Measurements from ENCODE around the gene CELF4. TPM values are rescaled to one million over a fixed set of nuclear protein-coding genes. Genes with fewer than 3 reads are reported as not detected.

The CELF4 gene
- total and polyA plus RNA-seq, 2 of the 4 experiments (the other 2 are of a cell fraction) = not detected

DNA sequence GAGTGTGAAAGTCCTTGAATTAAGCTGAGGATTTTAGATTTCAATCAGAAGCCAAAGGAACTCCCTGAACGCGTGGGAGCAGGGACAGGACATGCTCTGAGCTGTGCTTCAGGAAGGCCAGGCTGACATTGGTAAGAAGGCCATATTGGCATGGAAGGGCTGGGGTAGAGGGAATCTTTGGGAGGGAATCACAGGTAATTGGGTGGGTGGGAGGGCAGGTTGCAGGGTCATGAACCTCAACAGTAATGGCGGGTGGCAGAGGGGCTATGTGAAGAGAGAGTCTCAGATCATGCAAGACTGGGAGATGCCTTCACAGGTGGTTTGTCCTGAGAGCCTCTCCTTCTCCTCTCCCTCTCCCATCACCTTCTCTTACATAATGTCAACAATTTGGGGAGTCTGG, 18.6 kb upstream of the CELF4 start:
- Histone ChIP-seq H3K23ac (ENCODE audit: low read depth, low read length) (no peak overlapping the region), H3K56ac (ENCODE audit: extremely low read depth, insufficient read depth, low read length) (no peak overlapping the region), H2AFZ (replicated peaks; ENCODE audit: low read length, poor library complexity) (no peak overlapping the region), H4K8ac (ENCODE audit: low read depth in 2 of 2, low read length in 2 of 2) (no peak overlapping the region), H3K18ac (ENCODE audit: low read depth, low read length) (no peak overlapping the region), H2BK20ac (ENCODE audit: low read depth, low read length) (no peak overlapping the region), H3K4ac (ENCODE audit: low read depth, low read length) (no peak overlapping the region), H3K14ac (replicated peaks; ENCODE audit: low read depth, low read length) (no peak overlapping the region), H3K27ac (ENCODE audit: insufficient read depth, low read length) (no peak overlapping the region), H3K4me1 (ENCODE audit: control insufficient read depth, insufficient read depth, low read length) (no peaks in the 10 kb centered on the region), H3K79me1 (ENCODE audit: low read depth in 1 of 2, low read length in 2 of 2) (no peaks in the 10 kb centered on the region), H3K9ac (ENCODE audit: low read depth, low read length) (no peak overlapping the region), H3K4me2 (ENCODE audit: low read depth, low read length) (no peak overlapping the region), H3K36me3 (ENCODE audit: control insufficient read depth, insufficient read depth, low read length) (no peaks in the 10 kb centered on the region), H2BK120ac (ENCODE audit: low read depth, low read length) (no peak overlapping the region), H3K9me1 (ENCODE audit: insufficient read depth, low read length) (no peaks in the 10 kb centered on the region), H4K5ac (ENCODE audit: low read depth, low read length) (no peak overlapping the region), H2AK9ac (replicated peaks; ENCODE audit: low read depth, low read length, poor library complexity) (no peak overlapping the region), H3K27me3 (ENCODE audit: control insufficient read depth, insufficient read depth, low read length) (no peaks in the 10 kb centered on the region), H2BK15ac (ENCODE audit: low read depth, low read length) (no peak overlapping the region), H3K4me3 (ENCODE audit: insufficient read depth, low read depth, low read length) (no peak overlapping the region), H4K91ac (ENCODE audit: insufficient read depth, low read depth, low read length) (no peak overlapping the region), H2BK5ac (ENCODE audit: low read depth, low read length, poor library complexity, severe bottlenecking) (no peak overlapping the region), H2AK5ac (ENCODE audit: low read depth, low read length) (no peak overlapping the region), H4K20me1 (ENCODE audit: insufficient read depth, low read length) (no peaks in the 10 kb centered on the region), H3K9me3 (ENCODE audit: control insufficient read depth, insufficient read depth, low read length) (no peaks in the 10 kb centered on the region)
- TF ChIP-seq, protein P1, sequence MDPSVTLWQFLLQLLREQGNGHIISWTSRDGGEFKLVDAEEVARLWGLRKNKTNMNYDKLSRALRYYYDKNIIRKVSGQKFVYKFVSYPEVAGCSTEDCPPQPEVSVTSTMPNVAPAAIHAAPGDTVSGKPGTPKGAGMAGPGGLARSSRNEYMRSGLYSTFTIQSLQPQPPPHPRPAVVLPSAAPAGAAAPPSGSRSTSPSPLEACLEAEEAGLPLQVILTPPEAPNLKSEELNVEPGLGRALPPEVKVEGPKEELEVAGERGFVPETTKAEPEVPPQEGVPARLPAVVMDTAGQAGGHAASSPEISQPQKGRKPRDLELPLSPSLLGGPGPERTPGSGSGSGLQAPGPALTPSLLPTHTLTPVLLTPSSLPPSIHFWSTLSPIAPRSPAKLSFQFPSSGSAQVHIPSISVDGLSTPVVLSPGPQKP (IDR thresholded peaks at IDR 0.05; ENCODE audit: borderline replicate concordance, low read depth, low read length) = no peak
- TF ChIP-seq, protein P2, sequence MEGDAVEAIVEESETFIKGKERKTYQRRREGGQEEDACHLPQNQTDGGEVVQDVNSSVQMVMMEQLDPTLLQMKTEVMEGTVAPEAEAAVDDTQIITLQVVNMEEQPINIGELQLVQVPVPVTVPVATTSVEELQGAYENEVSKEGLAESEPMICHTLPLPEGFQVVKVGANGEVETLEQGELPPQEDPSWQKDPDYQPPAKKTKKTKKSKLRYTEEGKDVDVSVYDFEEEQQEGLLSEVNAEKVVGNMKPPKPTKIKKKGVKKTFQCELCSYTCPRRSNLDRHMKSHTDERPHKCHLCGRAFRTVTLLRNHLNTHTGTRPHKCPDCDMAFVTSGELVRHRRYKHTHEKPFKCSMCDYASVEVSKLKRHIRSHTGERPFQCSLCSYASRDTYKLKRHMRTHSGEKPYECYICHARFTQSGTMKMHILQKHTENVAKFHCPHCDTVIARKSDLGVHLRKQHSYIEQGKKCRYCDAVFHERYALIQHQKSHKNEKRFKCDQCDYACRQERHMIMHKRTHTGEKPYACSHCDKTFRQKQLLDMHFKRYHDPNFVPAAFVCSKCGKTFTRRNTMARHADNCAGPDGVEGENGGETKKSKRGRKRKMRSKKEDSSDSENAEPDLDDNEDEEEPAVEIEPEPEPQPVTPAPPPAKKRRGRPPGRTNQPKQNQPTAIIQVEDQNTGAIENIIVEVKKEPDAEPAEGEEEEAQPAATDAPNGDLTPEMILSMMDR (conservative IDR thresholded peaks at IDR 0.05; ENCODE audit: low read depth, low read length) = no peak
- TF ChIP-seq MAFK (IDR thresholded peaks at IDR 0.05; ENCODE audit: low read depth, low read length) = no peak
- no peak for TF ChIP-seq CEBPB (IDR thresholded peaks at IDR 0.05; ENCODE audit: low read depth, low read length)
- TF ChIP-seq SMC3 (IDR thresholded peaks at IDR 0.05; ENCODE audit: low read depth, low read length) = no peak
- CTCF ChIA-PET = no interaction called here
- DNase-seq = no peak
- no peak for ATAC-seq (ENCODE audit: low read depth)
- no TSS peak for BruUV-seq (replicated peaks)
- WGBS, 2 experiments (ENCODE audit: extremely low coverage in 2 of 2, insufficient read length in 1 of 2) = no CpG with 5 or more reads among the region's 3 CpGs
- dilution Hi-C loops (cut with HindIII; ENCODE audit: low sequenced_read_pairs, unreplicated experiment) (no loop called here), intact Hi-C loops (cut with micrococcal nuclease) (no loop called here), in situ Hi-C loops (cut with MboI; ENCODE audit: low sequenced_read_pairs) (no loop called here)
- POLR2A ChIA-PET (ENCODE audit: unreplicated experiment) = no interaction called here
